GM23338 (cell line): ENCODE data around the gene BCAP29.
A peak's percentile ranks its signal among the peaks of the same experiment; 100 is the strongest.

Experiments used
- CREB1 ChIP-seq: fragments of 250-450 bp; sonication (Bioruptor Pico); IDR thresholded peaks from 2 replicates; pipeline ENCODE4 v1.5.0; 2020; ENCODE audit warnings: low read depth, mild to moderate bottlenecking, moderate library complexity
- CTCF ChIP-seq, 2 experiments: fragments of 200-600 bp in 1 of 2; sonication (generic) in 1 of 2; conservative IDR thresholded peaks; 2 replicates each; pipeline versions ENCODE4 v1.5.1 to v1.6.1; 2016 to 2017; ENCODE audit warnings: antibody characterized with exemption in 2 of 2, low read depth in 2 of 2, mild to moderate bottlenecking in 2 of 2, moderate library complexity in 1 of 2
- EZH2 ChIP-seq: fragments of 200-600 bp; sonication (generic); IDR thresholded peaks from one replicate; pipeline ENCODE4 v1.8.0; 2017; ENCODE audit warnings: antibody characterized with exemption, mild to moderate bottlenecking, low read depth; ENCODE audit not compliant: unreplicated experiment
- REST ChIP-seq: IDR thresholded peaks from one replicate; pipeline ENCODE4 v1.6.1; 2018; ENCODE audit warnings: antibody characterized with exemption; ENCODE audit not compliant: unreplicated experiment

GRCh38 chr7:107661865-107662379 lies 81.9 kb downstream of the BCAP29 start:
- TF ChIP-seq CTCF (conservative IDR thresholded peaks at IDR 0.05; ENCODE audit: low read depth in 2 of 2) (no peak), CREB1 (CRISPR knock-in tag) (no peak), REST (no peak), EZH2 (peak; percentile 32)
